ENCODE measurements around the gene ENG.

GRCh38 chr9:127781806-127782205 is 72.7 kb downstream of the ENG start:
- no peak for TF ChIP-seq POLR2A (IDR thresholded peaks at IDR 0.05)
- TF ChIP-seq CTCF (IDR thresholded peaks at IDR 0.05) = no peak
